A549 treated with CORT108297 at 1 μM for 4 hours (cell line): ENCODE data around the gene C16orf78. TPM values are rescaled to one million over a fixed set of nuclear protein-coding genes. Genes with fewer than 3 reads are reported as not detected.

Source experiments
- total RNA-seq: library from RNA; stranded (reverse); fragments of 200-300 nt; extraction: Qiagen RNA extraction; gene quantifications from 5 replicates; pipeline ENCODE4 v1.2.3, GENCODE V29; 2022

The C16orf78 gene
- not detected in 5 replicates for total RNA-seq

GRCh38 chr16:49373504-49373903, at the start of gene C16orf78:
C16orf78 (plus strand) TSS chr16:49373804; CDS start chr16:49373940, 136 bp downstream.

Other genes with a start within 250 kb of the C16orf78 start
- 0.05 to 0.40 TPM (median 0.09 TPM) in 5 replicates for gene CBLN1, start 92.0 kb upstream of the C16orf78 start, total RNA-seq